ENCODE results near the gene DUT. TPM values are rescaled to one million over a fixed set of nuclear protein-coding genes. Genes with fewer than 3 reads are reported as not detected.

The DUT gene
- total RNA-seq = 259 and 273 TPM in 2 replicates

DNA sequence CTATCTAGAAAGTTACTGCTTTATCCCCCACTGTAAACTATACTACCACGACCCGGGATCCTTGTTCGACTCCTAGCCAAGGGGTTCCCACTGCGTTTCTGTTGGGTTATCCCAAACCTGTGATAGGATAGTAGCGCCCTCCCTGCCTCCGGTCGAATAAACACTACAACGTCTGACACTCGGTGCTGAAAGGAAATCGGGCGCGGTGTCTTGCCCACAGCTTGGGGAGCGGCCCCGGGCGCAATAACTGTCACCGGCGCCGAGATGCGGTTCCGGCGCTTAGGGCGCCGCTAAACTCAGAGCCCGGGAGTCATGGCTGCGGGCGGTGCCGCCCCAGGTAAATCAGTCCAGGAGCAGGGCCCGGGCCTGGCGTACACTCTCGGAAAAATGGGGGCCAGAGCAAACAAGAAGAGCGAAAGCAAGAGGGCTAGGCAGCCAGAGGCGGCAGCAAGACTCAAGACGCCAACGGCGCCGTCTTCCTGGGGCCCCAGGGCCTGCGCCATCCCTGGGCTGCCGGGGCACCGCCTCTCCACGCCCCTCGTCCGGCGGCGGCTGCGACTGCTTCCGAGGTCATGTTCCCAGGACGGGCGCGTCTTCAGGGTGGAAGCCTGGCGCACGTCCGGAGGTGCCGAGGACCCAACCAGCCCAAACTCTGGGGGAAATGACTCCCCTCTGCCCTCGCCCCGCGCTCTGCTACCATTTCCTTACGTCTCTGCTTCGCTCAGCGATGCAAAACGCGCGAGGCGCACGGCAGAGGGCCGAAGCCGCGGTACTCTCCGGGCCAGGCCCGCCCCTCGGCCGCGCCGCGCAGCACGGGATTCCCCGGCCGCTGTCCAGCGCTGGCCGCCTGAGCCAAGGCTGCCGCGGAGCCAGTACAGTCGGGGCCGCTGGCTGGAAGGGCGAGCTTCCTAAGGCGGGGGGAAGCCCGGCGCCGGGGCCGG is at the start of gene DUT:
DUT (plus strand) TSS at position 575 of the 941 bp plus-strand sequence; CDS start at position 662, 87 bp downstream.
- intact Hi-C loops (cut with micrococcal nuclease) = loop anchor here (1.0 to 5.0 kb wide), 6 partner anchors 154 to 1776 kb away; partner anchors contain the start of genes CEP152, COPS2, DTWD1 and FAM227B

DNA sequence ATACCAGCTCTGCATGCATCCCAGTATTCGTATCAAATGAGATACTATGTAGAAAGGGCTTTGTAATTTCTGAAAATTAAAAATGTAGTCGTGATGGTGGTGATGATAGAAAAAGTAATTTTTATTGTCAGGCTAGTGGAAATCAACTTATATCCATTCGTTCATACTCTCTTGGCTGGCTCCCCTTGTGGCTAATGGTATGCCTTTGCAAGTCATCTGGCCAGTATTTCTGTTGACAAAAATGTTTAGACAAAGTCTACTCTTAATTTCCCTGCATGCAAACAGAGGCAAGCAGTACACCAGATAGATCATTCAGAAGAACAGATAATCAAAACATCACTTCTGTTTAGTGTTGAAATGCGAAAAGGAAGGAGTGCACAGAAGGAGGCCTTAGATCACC is 49.6 kb upstream of the DUT start:
- no peaks in the 10 kb centered on the region for H3K36me3 Mint-ChIP-seq (ENCODE audit: low read depth)
- no peak for DNase-seq
- H3K27me3 Mint-ChIP-seq = peaks cover 12% of the 10 kb centered on the region
- intact Hi-C loops (cut with micrococcal nuclease) = loop anchor here (10.0 kb wide), 1 partner anchor 177 kb away; no protein-coding TSS in a partner anchor
- H3K4me1 Mint-ChIP-seq = peaks cover 5% of the 10 kb centered on the region
- no peak overlapping the region for H3K27ac Mint-ChIP-seq
- H3K9me3 Mint-ChIP-seq = no peaks in the 10 kb centered on the region
- no peak overlapping the region for H3K4me3 Mint-ChIP-seq

More for the DNA sequence above, at the start of gene DUT:
- H3K27me3 Mint-ChIP-seq = no peaks in the 10 kb centered on the region
- peak; percentile 96 for DNase-seq
- no peaks in the 10 kb centered on the region for H3K9me3 Mint-ChIP-seq
- peaks cover 30% of the 10 kb centered on the region for H3K36me3 Mint-ChIP-seq (ENCODE audit: low read depth)
- H3K4me3 Mint-ChIP-seq = peak within 1 kb of the TSS; percentile 95
- H3K27ac Mint-ChIP-seq = peak within 1 kb of the TSS; percentile 94
- H3K4me1 Mint-ChIP-seq = peaks cover 29% of the 10 kb centered on the region

DNA sequence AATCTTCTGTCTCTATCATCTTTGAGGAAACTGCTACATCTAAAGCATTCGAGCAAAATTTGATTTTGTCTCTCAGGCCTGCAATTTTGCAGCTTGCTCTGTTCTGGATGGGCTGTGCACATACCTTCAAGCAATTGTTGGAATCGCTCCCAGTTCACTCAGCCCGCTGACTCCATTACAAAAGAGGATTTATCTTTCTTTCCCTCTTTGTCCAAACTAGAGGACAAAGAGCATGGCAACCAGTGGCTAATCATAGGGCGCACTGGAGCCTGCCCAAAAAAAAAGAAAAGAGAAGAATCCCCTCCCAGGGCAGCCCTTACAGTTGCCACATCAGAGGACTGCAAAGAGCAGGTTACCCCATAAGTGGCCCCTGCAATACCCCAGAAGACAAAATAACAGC is 49.0 kb upstream of the DUT start:
- H3K27ac Mint-ChIP-seq = no peak overlapping the region
- peaks cover 5% of the 10 kb centered on the region for H3K4me1 Mint-ChIP-seq
- no peaks in the 10 kb centered on the region for H3K36me3 Mint-ChIP-seq (ENCODE audit: low read depth)
- peaks cover 12% of the 10 kb centered on the region for H3K27me3 Mint-ChIP-seq
- no peaks in the 10 kb centered on the region for H3K9me3 Mint-ChIP-seq
- intact Hi-C loops (cut with micrococcal nuclease) = loop anchor here (10.0 kb wide), 1 partner anchor 177 kb away; no protein-coding TSS in a partner anchor
- H3K4me3 Mint-ChIP-seq = no peak overlapping the region
- DNase-seq = no peak

DNA sequence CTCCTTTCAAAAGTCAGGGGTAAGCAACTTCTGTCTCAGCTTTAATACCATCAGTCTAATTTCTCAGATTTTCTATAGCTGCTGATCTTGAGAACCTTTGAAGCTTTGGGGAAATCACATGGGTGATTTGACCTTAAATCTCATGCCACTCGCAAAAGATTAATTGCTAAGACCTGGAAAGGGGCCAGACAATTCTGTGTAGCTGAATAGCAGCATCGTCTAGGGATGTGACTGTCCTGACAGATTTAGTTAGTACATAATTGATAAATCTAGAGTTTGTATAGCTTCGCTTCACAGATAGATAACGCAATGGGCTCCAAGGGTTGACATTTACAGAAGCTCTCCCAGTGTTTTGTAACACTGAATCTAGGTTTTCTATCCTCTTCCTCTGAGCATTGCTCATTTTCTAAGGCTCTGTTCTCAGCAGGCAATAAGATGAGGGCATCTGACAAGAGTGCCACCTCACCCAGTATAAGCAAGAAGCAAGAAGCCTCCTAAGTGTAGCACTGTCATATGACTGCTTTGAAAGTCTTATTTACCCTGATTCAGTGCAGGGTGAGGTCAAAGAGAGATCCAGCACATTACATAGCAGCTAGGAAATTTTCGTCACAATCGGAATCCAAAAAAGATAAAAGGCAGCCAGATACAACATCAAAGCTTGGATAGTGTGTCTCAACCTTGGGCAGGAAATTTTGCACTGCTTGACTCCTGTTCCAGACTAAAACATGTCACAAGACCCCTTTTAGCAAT is 47.7 kb upstream of the DUT start:
- no peak overlapping the region for H3K27ac Mint-ChIP-seq
- H3K9me3 Mint-ChIP-seq = no peaks in the 10 kb centered on the region
- intact Hi-C loops (cut with micrococcal nuclease) = loop anchor here (10.0 kb wide), 1 partner anchor 179 kb away; no protein-coding TSS in a partner anchor
- peaks cover 12% of the 10 kb centered on the region for H3K27me3 Mint-ChIP-seq
- no peak for DNase-seq
- H3K36me3 Mint-ChIP-seq (ENCODE audit: low read depth) = no peaks in the 10 kb centered on the region
- H3K4me3 Mint-ChIP-seq = no peak overlapping the region
- peaks cover 5% of the 10 kb centered on the region for H3K4me1 Mint-ChIP-seq

DNA sequence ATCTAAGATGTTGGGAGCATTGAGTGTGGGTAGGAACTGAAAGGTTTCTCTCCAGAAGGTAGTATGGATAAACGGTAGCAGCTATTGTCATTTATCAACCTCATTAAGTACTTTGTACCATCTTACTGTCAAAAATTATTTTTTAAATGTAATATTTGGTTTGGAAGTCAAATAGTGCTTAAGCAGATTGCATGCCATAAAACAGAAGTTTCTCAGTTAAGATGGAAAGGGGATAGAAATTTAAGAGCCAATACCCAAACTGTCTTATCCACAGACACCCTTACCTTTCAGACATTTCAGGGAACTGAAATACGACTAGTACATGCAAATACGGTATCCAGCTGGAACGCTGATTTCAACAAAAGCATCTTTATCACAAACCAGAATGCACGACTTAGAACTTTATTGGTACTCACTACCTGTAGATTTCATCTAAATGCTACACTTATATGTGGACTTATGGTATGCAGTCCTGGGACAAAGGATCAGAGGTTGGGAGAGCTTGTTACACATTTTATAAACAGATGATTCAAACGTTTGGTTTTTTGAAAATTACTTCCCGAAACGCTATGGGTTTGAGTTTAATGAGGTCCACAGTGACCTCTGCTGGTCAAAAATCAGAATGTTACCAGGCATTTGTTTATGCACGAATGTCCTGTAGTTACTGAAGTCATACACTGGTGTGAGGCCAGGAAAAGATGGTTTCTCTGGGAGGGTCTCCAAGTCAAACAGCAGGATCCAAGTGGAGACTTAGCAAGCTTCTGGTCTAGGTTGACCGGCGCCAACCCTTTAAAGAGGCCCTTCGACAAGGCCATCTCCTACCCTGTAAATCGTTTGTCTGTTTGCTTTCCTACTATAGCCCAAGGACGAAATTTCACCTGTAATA is 45.7 kb upstream of the DUT start:
- no peaks in the 10 kb centered on the region for H3K36me3 Mint-ChIP-seq (ENCODE audit: low read depth)
- intact Hi-C loops (cut with micrococcal nuclease) = loop anchor here (5.0 to 10.0 kb wide), 2 partner anchors 181 to 1973 kb away; no protein-coding TSS in a partner anchor
- H3K9me3 Mint-ChIP-seq = no peaks in the 10 kb centered on the region
- peaks cover 10% of the 10 kb centered on the region for H3K27me3 Mint-ChIP-seq
- H3K4me3 Mint-ChIP-seq = no peak overlapping the region
- H3K27ac Mint-ChIP-seq = no peak overlapping the region
- DNase-seq = peak; percentile 85
- peaks cover 5% of the 10 kb centered on the region for H3K4me1 Mint-ChIP-seq

DNA sequence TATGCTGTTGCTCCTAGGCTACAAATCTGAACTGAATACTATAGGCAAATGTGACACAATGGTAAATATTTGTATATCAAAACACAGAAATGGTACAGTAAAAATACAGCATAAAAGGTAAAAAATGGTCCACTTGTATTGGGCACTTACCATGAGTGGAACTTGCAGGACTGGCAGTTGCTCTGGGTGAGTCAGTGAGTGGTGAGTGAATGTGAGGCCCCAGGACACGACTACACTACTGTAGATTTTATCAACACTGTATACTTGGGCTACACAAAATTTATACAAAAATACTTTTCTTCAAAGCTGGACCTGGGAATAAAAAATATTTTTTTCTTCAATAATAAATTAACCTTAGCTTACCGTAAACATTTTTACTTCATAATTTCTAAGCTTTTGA is 41.6 kb upstream of the DUT start:
- Mint-ChIP-seq H3K4me3 (no peak overlapping the region), H3K9me3 (no peaks in the 10 kb centered on the region), H3K36me3 (ENCODE audit: low read depth) (no peaks in the 10 kb centered on the region), H3K4me1 (peaks cover 5% of the 10 kb centered on the region), H3K27me3 (peaks cover under 1% of the 10 kb centered on the region), H3K27ac (no peak overlapping the region)
- DNase-seq = peak; percentile 6
- intact Hi-C loops (cut with micrococcal nuclease) = loop anchor here (5.0 to 10.0 kb wide), 2 partner anchors 185 to 1977 kb away; no protein-coding TSS in a partner anchor

DNA sequence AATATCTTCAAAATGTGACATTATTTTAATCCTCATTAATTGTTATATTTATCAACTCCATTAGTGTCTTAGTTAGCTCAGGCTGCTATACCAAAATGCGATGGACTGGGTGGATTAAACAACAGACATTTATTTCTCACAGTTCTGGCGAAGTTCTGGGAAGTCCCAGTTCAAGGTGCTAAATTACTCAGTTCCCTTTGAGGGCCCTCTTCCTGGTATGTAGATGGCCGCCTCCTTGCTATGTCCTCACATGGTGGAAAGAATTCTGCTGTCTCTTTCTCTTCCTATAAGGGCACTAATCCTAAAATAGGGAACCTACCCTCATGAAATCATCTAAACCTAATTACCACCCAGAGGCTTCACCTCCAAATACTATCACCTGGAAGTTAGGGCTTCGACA is 38.8 kb upstream of the DUT start:
- Mint-ChIP-seq H3K27me3 (peaks cover 9% of the 10 kb centered on the region), H3K9me3 (no peaks in the 10 kb centered on the region), H3K4me3 (no peak overlapping the region), H3K36me3 (ENCODE audit: low read depth) (no peaks in the 10 kb centered on the region), H3K4me1 (no peaks in the 10 kb centered on the region), H3K27ac (no peak overlapping the region)
- intact Hi-C loops (cut with micrococcal nuclease) = no loop called here
- DNase-seq = no peak

DNA sequence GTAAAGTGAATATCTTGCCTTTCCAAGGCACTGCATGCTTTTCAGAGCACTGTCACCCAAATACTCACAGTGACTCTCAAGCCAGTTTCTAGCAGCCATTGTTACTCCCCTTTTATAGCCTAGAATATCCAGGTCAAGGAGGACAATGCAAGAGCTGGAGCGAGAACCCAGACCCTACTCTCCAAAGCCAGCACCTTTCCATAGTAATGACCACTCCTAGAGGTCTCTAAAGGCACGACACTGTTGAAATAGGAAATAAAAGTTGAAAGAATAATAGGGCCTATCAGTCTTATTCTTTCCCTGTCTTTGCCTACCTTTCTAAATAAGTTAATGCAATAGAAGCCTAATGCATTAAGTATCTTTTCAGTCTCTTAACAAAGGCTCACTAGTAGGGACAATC is 33.6 kb upstream of the DUT start:
- no peaks in the 10 kb centered on the region for H3K4me1 Mint-ChIP-seq
- H3K36me3 Mint-ChIP-seq (ENCODE audit: low read depth) = no peaks in the 10 kb centered on the region
- DNase-seq = no peak
- no peaks in the 10 kb centered on the region for H3K9me3 Mint-ChIP-seq
- no peak overlapping the region for H3K4me3 Mint-ChIP-seq
- H3K27me3 Mint-ChIP-seq = peaks cover 17% of the 10 kb centered on the region
- intact Hi-C loops (cut with micrococcal nuclease) = no loop called here
- H3K27ac Mint-ChIP-seq = no peak overlapping the region

DNA sequence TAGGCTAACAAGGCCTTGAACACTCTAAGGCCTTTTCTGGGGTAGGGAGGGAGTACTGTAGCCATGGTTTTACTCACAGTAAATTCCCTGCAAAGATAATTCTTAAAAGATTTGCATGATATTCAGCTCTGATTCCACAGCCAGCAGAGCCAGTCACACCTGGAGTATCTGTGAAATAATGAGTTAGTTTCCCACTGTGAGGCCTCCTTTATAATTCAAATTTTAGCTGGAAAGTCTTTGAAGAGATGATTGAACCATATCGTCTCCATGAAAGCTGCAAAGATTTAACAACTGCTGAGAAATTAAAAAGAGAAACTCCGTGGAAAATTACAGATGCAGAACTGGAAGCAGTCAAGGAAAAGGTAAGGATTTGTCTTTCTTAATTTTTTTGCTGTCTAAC is 32.3 kb upstream of the DUT start:
- Mint-ChIP-seq H3K36me3 (ENCODE audit: low read depth) (no peaks in the 10 kb centered on the region), H3K27ac (no peak overlapping the region), H3K4me3 (no peak overlapping the region), H3K4me1 (no peaks in the 10 kb centered on the region), H3K9me3 (no peaks in the 10 kb centered on the region), H3K27me3 (peaks cover 17% of the 10 kb centered on the region)
- DNase-seq = no peak
- intact Hi-C loops (cut with micrococcal nuclease) = no loop called here

DNA sequence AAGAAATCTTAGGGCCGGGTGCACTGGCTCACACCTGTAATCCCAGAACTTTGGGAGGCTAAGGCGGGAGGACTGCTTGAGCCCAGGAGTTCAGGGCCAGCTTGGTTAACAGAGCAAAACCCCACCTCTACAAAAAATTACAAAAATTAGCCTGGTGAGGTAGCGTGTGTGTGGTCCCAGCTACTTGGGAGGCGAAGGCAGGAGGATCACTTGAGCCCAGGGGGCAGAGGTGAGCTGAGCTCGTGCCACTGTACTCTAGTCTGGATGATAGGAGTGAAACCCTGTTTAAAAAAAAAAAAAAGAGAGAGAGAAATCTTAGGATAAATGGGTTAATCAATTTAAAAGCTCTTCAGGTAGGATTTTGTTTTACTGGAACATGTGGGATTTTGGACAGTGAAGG is 31.2 kb upstream of the DUT start:
- Mint-ChIP-seq H3K27ac (no peak overlapping the region), H3K9me3 (no peaks in the 10 kb centered on the region), H3K4me1 (no peaks in the 10 kb centered on the region), H3K36me3 (ENCODE audit: low read depth) (no peaks in the 10 kb centered on the region), H3K27me3 (peaks cover 18% of the 10 kb centered on the region), H3K4me3 (no peak overlapping the region)
- no peak for DNase-seq
- intact Hi-C loops (cut with micrococcal nuclease) = no loop called here

DNA sequence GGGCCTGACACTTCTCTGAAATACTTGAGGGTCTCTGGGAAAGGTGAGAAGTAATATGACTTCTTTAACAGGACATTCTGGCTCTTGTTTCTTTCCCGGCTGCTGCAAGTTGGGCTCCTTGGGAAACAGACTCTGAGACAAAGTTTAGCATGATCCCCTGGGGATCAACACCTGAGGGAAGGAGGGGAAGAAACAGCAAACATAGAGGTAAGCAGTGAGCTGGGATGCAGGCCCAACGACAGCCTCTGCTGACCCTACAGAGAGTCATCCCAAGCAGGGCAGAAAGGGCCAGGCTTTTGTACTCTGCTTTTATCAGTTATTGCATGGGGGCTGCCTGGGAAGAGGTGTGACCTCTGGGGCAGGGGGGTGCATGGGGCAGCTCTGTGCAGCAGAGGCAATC is 26.8 kb upstream of the DUT start:
- Mint-ChIP-seq H3K4me1 (no peaks in the 10 kb centered on the region), H3K27me3 (peaks cover 15% of the 10 kb centered on the region), H3K27ac (no peak overlapping the region), H3K36me3 (ENCODE audit: low read depth) (no peaks in the 10 kb centered on the region), H3K9me3 (no peaks in the 10 kb centered on the region), H3K4me3 (no peak overlapping the region)
- intact Hi-C loops (cut with micrococcal nuclease) = no loop called here
- DNase-seq = no peak

DNA sequence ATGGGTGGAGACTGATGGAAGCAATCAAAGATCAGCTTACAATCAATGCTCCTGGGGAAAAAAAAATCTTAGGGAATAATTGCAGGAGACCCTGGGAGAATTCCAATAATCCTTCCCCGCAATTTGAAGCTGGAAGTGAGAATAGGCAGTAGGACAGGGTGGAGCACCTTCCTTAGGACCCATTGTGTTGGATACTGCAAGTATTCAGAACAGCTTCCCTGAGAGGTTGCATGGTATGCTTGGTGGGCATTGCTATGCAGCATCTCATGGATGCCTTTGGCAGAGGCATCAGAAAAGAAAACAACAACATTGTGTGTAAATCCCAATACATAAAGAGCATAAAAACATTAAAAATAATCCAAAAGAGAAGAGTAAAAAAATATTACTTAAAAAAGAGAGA is 24.6 kb upstream of the DUT start:
- H3K27ac Mint-ChIP-seq = no peak overlapping the region
- DNase-seq = no peak
- H3K4me1 Mint-ChIP-seq = no peaks in the 10 kb centered on the region
- intact Hi-C loops (cut with micrococcal nuclease) = no loop called here
- no peak overlapping the region for H3K4me3 Mint-ChIP-seq
- H3K9me3 Mint-ChIP-seq = no peaks in the 10 kb centered on the region
- no peaks in the 10 kb centered on the region for H3K36me3 Mint-ChIP-seq (ENCODE audit: low read depth)
- peaks cover 18% of the 10 kb centered on the region for H3K27me3 Mint-ChIP-seq

DNA sequence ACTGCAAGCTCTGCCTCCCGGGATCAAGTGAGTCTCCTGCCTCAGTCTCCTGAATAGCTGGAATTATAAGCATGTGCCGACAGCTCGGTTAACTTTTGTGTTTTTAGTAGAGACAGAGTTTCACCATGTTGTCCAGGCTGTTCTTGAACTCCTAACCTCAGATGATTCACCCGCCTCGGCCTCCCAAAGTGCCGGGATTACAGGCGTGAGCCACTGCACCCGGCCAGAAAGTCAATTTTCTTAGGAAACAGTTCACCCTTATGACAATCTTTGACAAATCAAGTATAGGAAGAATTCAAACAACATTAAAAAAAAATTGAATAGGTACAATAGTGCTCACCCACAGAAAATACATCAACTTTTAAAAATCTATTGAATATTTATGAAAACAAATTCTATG is 23.6 kb upstream of the DUT start:
- H3K27ac Mint-ChIP-seq = no peak overlapping the region
- no peaks in the 10 kb centered on the region for H3K9me3 Mint-ChIP-seq
- no peak overlapping the region for H3K4me3 Mint-ChIP-seq
- no peak for DNase-seq
- H3K27me3 Mint-ChIP-seq = peaks cover 17% of the 10 kb centered on the region
- no peaks in the 10 kb centered on the region for H3K36me3 Mint-ChIP-seq (ENCODE audit: low read depth)
- intact Hi-C loops (cut with micrococcal nuclease) = no loop called here
- no peaks in the 10 kb centered on the region for H3K4me1 Mint-ChIP-seq

Measured in activated CD4-positive, alpha-beta T cell treated with anti-CD3 and anti-CD28 coated beads, Interleukin-2, amount 10 ng/mL, durations not matched to agents 24 days and 14 days (primary cell).